Amniotic epithelial cell (primary cell): ENCODE data around the gene MPST.

ENCODE experiments used
- DNase-seq: peaks from one replicate; pipeline ENCODE4 v3.0.0-alpha.2; 2010; ENCODE audit warnings: low read depth

The MPST gene

GRCh38 chr22:37023743-37024338 lies 4.3 kb downstream of the MPST start:
- no peak for DNase-seq

- DNase-seq: no peak
These were observed 5.0 kb downstream of the MPST start for GRCh38 chr22:37024339-37025157.

GRCh38 chr22:37025500-37026070 lies 6.0 kb downstream of the MPST start:
- DNase-seq: no peak

GRCh38 chr22:37026325-37026724 lies 6.8 kb downstream of the MPST start:
- DNase-seq: no peak

GRCh38 chr22:37027556-37027955 lies 8.0 kb downstream of the MPST start:
- no peak for DNase-seq

GRCh38 chr22:37028692-37029674 lies 9.4 kb downstream of the MPST start:
- no peak for DNase-seq

- no peak for DNase-seq
These were observed 11.2 kb downstream of the MPST start for GRCh38 chr22:37030560-37031281.

GRCh38 chr22:37032134-37032534 lies 12.6 kb downstream of the MPST start:
- no peak for DNase-seq

GRCh38 chr22:37032535-37033460 lies 13.3 kb downstream of the MPST start:
- peak; percentile 98 for DNase-seq

- no peak for DNase-seq
These were observed 14.3 kb downstream of the MPST start for GRCh38 chr22:37033605-37034430.

GRCh38 chr22:37036655-37037377 lies 17.3 kb downstream of the MPST start:
- peak; percentile 23 for DNase-seq

- DNase-seq: no peak
These were observed 18.1 kb downstream of the MPST start for GRCh38 chr22:37037669-37038068.

GRCh38 chr22:37039466-37039865 lies 19.9 kb downstream of the MPST start:
- DNase-seq: no peak

GRCh38 chr22:37043209-37043827 lies 23.8 kb downstream of the MPST start:
- no peak for DNase-seq

- peak; percentile 56 for DNase-seq
These were observed 24.4 kb downstream of the MPST start for GRCh38 chr22:37043828-37044538.

- no peak for DNase-seq
These were observed 25.4 kb downstream of the MPST start for GRCh38 chr22:37044634-37045625.
